ENCODE data around the gene KCNJ10.

DNA sequence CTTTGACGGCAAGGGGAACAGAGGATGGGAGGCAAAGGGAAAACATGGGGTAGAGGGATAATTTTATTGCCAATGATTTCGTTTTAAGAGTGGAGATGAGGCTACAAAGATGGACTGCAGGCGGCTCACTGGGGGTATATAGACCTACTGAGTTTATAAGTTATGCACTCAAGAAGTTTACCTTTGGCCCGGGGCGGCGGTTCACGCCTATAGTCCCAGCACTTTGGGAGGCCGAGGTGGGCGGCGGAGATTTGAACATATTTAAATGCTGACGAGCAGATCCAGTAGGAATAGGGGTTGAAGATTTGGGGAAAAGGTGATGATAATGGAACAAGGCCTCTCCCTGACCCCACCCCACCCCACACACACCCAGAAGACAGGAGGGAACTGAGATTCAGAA is 107.8 kb downstream of the KCNJ10 start:
- no peak for TF ChIP-seq ELF4 (CRISPR knock-in tag; IDR thresholded peaks at IDR 0.05; ENCODE audit: borderline replicate concordance)
- TF ChIP-seq CEBPB (IDR thresholded peaks at IDR 0.05; ENCODE audit: borderline replicate concordance, low read depth, low read length), result no peak
- no peak for TF ChIP-seq CTCF (CRISPR knock-in tag; IDR thresholded peaks at IDR 0.05)
- no peak for TF ChIP-seq POLR2A (IDR thresholded peaks at IDR 0.05; ENCODE audit: insufficient read depth in 1 of 2, low read depth in 2 of 2, low read length in 2 of 2)
- TF ChIP-seq CBX1 (IDR thresholded peaks at IDR 0.05; ENCODE audit: low read depth), result no peak

All from HepG2 (cell line).